Stimulated activated CD8-positive, alpha-beta memory T cell treated with anti-CD3 and anti-CD28 coated beads, Interleukin-12 subunit alpha, Interleukin-12 subunit beta, amount 100 ng/mL, for 24 hours (primary cell): ENCODE results near the gene CXorf66.
"Not testable (repeated sequence)": the region's sequence is repeated elsewhere in the genome, so short reads cannot be mapped to it uniquely, and the experiment has no call there.

ENCODE experiments used
- DNase-seq: peaks from one replicate; pipeline ENCODE4 v3.0.0-alpha.2; 2020; ENCODE audit errors: extremely low read depth

Gene CXorf66

DNA sequence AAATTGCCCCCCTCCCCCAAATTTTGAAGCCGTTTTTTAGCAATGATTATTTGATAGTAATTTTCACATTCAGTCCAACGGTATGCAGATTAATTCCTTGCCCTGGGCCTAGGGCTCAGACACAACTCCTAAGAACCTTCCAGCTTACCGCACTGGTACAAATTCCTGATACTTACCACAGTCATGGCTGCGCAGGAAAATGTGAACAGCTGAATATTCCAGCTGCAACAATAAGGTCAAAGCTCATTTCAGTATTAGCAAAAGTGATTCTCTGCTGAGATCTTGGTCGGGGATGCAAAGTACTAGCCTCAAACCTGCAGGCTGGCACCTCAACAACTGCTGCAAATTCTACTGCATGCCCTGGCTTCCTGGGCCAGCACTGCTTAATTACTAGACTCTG, 35.4 kb downstream of the CXorf66 start:
- DNase-seq = no peak

DNA sequence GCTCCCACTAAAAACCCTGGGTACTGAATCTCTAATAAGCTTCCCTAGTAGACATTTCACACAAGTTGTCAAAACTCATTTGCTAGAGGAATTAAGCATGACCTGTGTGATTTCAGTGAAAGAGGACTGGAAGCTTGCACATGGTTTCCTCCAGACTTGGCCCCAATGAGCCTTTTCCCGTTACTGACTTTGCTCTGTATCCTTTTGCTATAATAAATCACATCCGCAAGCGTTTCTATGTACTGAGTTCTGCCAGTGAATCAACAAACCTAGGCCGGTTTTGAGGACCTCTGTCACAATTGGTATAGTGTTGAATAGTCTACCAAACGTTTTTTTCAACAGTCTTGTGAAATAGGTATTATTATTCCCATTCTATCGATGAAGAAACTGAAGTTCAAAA, 40.6 kb downstream of the CXorf66 start:
- no peak for DNase-seq

DNA sequence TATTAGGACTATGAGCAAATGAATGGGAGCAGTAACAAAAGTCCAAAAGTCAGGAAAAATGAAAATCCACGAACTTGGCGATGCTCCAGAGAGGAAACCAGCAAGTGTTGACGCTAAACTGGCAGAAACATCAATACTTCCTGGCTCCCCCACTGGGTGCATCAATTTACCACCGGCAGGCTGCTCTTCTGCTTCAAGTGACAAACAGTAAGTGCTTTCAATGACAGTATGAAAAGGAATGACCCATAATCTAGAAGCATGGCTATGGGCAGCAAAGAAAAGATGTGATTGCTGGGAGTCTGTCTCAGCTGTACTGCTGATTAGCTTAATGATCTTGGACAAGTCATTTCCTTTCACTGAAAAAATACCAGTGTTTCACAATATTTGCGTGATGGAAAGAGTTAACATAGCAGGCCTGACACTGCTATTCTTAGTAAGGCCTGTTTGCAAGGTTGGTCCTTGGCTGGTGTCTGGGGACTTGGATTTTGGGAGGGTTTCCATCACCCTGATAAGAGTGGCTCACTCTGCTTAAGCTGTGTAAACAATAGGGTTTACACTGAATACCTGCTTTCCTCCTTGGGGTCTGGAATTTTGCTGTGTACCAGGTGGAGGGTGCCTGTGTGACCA, 41.1 kb downstream of the CXorf66 start:
- no peak for DNase-seq

DNA sequence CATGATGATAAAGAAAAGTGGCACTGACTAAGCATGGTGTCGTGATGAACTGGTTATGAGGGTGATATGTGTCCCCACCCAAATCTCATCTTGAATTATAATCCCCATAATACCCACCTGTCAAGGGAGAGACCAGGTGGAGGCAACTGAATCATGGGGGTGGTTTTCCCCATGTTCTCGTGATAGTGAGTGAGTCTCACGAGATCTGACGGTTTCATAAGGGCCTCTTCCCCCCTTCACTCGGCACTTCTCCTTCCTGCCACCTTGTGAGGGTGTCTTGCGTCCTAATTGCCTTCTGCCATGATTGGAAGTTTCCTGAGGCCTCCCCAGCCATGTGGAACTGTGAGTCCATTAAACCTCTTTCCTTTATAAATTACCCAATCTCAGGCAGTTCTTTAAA, 44.2 kb downstream of the CXorf66 start:
- DNase-seq = not testable (repeated sequence)

DNA sequence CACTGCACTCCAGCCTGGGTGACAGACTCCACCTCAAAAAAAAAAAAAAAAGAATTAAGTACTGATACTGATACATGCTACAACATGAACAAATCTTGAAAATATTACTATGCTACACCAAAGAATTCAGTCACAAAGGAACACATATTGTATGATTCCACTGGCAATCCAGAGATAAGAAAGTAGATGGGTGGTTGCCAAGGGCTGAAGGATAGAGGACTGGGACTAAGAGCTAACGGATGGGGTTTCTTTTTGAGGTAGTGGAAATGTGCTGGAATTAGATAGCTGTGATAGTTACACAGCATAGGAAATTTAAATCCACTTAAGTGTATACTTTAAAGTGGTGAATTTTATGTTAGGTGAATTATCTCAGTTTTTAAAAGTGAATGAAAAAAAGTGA, 45.0 kb downstream of the CXorf66 start:
- DNase-seq = no peak

DNA sequence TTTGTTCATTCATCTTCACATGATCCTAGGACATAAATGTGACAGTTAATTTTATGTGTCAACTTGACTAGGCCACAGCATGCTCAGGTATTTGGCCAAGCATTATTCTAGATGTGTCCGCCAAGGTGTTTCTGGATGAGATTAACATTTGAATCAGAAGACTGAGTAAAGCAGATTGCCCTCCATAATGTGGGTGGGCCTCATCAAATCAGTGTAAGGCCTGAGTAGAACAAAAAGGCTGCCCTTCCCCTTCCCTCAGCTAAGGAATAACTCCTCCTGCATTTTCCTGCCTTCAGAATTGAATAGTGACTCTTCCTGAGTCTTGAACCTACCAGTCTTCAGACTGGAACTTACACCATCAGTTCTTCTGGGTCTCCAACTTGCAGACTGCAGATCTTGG, 50.9 kb downstream of the CXorf66 start:
- DNase-seq = no peak

DNA sequence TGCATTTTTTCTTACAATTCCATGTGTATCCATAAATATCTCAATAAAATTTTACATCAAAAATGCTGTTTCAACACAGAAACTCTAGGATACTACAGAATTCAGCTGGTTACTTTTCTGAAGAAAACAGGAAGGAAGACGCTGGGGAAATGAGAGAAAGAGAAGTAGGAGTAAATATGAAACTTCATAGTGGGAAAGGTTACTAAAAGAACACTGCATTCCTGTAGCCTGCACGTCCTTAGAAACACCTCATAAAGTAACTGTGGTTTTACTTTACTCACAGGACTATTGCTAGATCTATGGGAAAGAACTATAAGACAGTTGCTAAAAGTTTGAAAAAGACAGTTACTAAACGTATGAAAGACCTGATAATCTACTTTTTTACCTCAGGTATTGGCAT, 55.6 kb downstream of the CXorf66 start:
- no peak for DNase-seq

DNA sequence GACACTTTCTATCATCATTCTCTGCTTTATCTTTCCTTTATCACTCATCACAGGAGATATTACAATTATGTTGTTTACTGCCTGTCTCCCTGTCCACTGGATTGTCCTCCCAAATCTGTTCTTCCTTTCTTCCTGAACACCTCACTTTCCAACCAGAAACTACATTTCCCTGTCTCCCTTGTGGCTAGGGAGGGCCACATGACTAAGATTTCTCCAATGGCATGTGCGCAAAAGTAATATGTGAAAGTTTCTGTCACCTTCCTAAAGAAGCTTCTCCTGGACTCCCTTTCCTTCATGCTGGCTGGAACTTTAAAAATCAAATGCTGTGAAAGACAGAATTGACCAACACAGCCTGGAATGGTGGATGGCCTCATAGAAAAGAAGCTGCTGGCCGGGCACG, 58.2 kb downstream of the CXorf66 start:
- DNase-seq = no peak

DNA sequence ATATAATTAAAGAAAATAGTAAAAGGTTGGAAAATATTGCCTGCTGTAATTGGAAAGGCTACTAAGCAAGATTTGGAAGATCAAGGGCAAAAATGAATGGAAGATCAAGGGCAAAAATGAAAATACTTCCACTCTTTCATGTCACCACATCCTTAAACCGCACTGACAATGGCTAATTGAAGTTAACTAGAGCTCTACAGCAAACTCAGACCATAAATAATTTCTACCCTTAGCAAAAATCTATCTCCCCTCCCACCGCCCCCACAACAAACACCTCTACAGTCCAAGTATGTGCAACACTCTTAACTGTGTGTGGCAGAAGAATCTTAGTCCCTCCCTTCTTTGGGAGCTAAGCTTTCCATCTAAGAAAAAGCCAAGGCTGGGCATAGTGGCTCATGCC, 59.6 kb downstream of the CXorf66 start:
- no peak for DNase-seq
